ENCODE measurements around the gene EFL1. TPM values are rescaled to one million over a fixed set of nuclear protein-coding genes. Genes with fewer than 3 reads are reported as not detected.

EFL1 gene
- total RNA-seq, 1 donor from 2014 or later, result 18.1 TPM

GRCh38 chr15:82143390-82144385 lies 118.8 kb downstream of the EFL1 start:
- Mint-ChIP-seq H3K9me3 (no peaks in the 10 kb centered on the region), H3K36me3 (ENCODE audit: low read depth) (peaks cover 17% of the 10 kb centered on the region), H3K27me3 (no peaks in the 10 kb centered on the region), H3K4me3 (no peak overlapping the region), H3K4me1 (peaks cover 3% of the 10 kb centered on the region), H3K27ac (no peak overlapping the region)
- DNase-seq (no peak), ATAC-seq (ENCODE audit: low read depth) (no peak)
- ChIA-PET POLR2A (no interaction called here), CTCF (no interaction called here)
- no peak for TF ChIP-seq CTCF (IDR thresholded peaks at IDR 0.05)
- intact Hi-C loops (cut with micrococcal nuclease), result no loop called here

GRCh38 chr15:82140886-82141285 lies 121.6 kb downstream of the EFL1 start:
- POLR2A ChIA-PET, result no interaction called here
- TF ChIP-seq CTCF (IDR thresholded peaks at IDR 0.05), result no peak
- ATAC-seq (ENCODE audit: low read depth), result no peak
- Mint-ChIP-seq H3K27ac (no peak overlapping the region), H3K36me3 (ENCODE audit: low read depth) (peaks cover 33% of the 10 kb centered on the region), H3K27me3 (no peaks in the 10 kb centered on the region), H3K9me3 (no peaks in the 10 kb centered on the region), H3K4me3 (no peak overlapping the region), H3K4me1 (peaks cover 3% of the 10 kb centered on the region)
- intact Hi-C loops (cut with micrococcal nuclease), result loop anchor here (1.0 kb wide), 1 partner anchor 661 kb away; no protein-coding TSS in a partner anchor
- DNase-seq, result no peak
- CTCF ChIA-PET, result no interaction called here

GRCh38 chr15:82139823-82140268 lies 122.7 kb downstream of the EFL1 start:
- H3K27me3 Mint-ChIP-seq, result no peaks in the 10 kb centered on the region
- peak; percentile 64 for TF ChIP-seq CTCF (IDR thresholded peaks at IDR 0.05)
- no peak for ATAC-seq (ENCODE audit: low read depth)
- CTCF ChIA-PET, result interaction anchor here (0.6 to 1.0 kb wide), 3 partner anchors 31 to 659 kb away, joined by 3 to 7 read pairs (median 4); no protein-coding TSS in a partner anchor
- no peaks in the 10 kb centered on the region for H3K9me3 Mint-ChIP-seq
- no peak for DNase-seq
- H3K4me1 Mint-ChIP-seq, result peaks cover 3% of the 10 kb centered on the region
- POLR2A ChIA-PET, result no interaction called here
- H3K4me3 Mint-ChIP-seq, result no peak overlapping the region
- H3K36me3 Mint-ChIP-seq (ENCODE audit: low read depth), result peaks cover 39% of the 10 kb centered on the region
- no peak overlapping the region for H3K27ac Mint-ChIP-seq
- intact Hi-C loops (cut with micrococcal nuclease), result loop anchor here (1.0 kb wide), 1 partner anchor 660 kb away; no protein-coding TSS in a partner anchor

GRCh38 chr15:82138306-82138705 lies 124.2 kb downstream of the EFL1 start:
- CTCF ChIA-PET, result interaction anchor here (1.5 kb wide), 1 partner anchor 657 kb away, joined by 3 read pairs; no protein-coding TSS in a partner anchor
- Mint-ChIP-seq H3K4me3 (no peak overlapping the region), H3K27ac (no peak overlapping the region), H3K36me3 (ENCODE audit: low read depth) (peaks cover 47% of the 10 kb centered on the region), H3K4me1 (peaks cover 3% of the 10 kb centered on the region), H3K9me3 (no peaks in the 10 kb centered on the region), H3K27me3 (no peaks in the 10 kb centered on the region)
- POLR2A ChIA-PET, result no interaction called here
- no peak for TF ChIP-seq CTCF (IDR thresholded peaks at IDR 0.05)
- DNase-seq (no peak), ATAC-seq (ENCODE audit: low read depth) (no peak)
- intact Hi-C loops (cut with micrococcal nuclease), result no loop called here

GRCh38 chr15:82137261-82137660 lies 125.3 kb downstream of the EFL1 start:
- ATAC-seq (ENCODE audit: low read depth) (no peak), DNase-seq (no peak)
- CTCF ChIA-PET, result no interaction called here
- POLR2A ChIA-PET, result no interaction called here
- TF ChIP-seq CTCF (IDR thresholded peaks at IDR 0.05), result no peak
- intact Hi-C loops (cut with micrococcal nuclease), result no loop called here
- Mint-ChIP-seq H3K4me1 (peaks cover 3% of the 10 kb centered on the region), H3K4me3 (no peak overlapping the region), H3K27me3 (no peaks in the 10 kb centered on the region), H3K36me3 (ENCODE audit: low read depth) (peaks cover 54% of the 10 kb centered on the region), H3K27ac (no peak overlapping the region), H3K9me3 (no peaks in the 10 kb centered on the region)
